Stimulated activated CD8-positive, alpha-beta memory T cell treated with anti-CD3 and anti-CD28 coated beads, Interleukin-15, amount 100 ng/mL, for 24 hours (primary cell): Measurements from ENCODE around the gene MED13L.
A peak's percentile ranks its signal among the peaks of the same experiment; 100 is the strongest.

ENCODE experiments used
- DNase-seq: peaks from one replicate; pipeline ENCODE4 v3.0.0-alpha.2; 2020; ENCODE audit warnings: low read depth

Gene MED13L

GRCh38 chr12:116277467-116278278 is at the start of gene MED13L:
Gene MED13L (minus strand): TSS chr12:116277693. CDS start chr12:116277131, 562 bp downstream.
- peak; percentile 74 for DNase-seq

GRCh38 chr12:116325336-116325664 is 47.8 kb upstream of the MED13L start:
- DNase-seq: no peak

- no peak for DNase-seq
These were observed 47.3 kb upstream of the MED13L start for GRCh38 chr12:116324654-116325335.

GRCh38 chr12:116323406-116324386 is 46.2 kb upstream of the MED13L start:
- DNase-seq: no peak

- DNase-seq: no peak
These were observed 44.4 kb upstream of the MED13L start for GRCh38 chr12:116321913-116322312.

GRCh38 chr12:116320791-116321217 is 43.3 kb upstream of the MED13L start:
- DNase-seq: no peak

- DNase-seq: no peak
These were observed 42.6 kb upstream of the MED13L start for GRCh38 chr12:116319898-116320621.

- DNase-seq: no peak
These were observed 41.9 kb upstream of the MED13L start for GRCh38 chr12:116319233-116319897.

- no peak for DNase-seq
These were observed 41.2 kb upstream of the MED13L start for GRCh38 chr12:116318576-116319232.

- no peak for DNase-seq
These were observed 40.6 kb upstream of the MED13L start for GRCh38 chr12:116317986-116318575.

GRCh38 chr12:116317139-116317538 is 39.6 kb upstream of the MED13L start:
- DNase-seq: no peak

- no peak for DNase-seq
These were observed 37.0 kb upstream of the MED13L start for GRCh38 chr12:116314477-116314876.

GRCh38 chr12:116313194-116313927 is 35.9 kb upstream of the MED13L start:
- no peak for DNase-seq

- no peak for DNase-seq
These were observed 32.6 kb upstream of the MED13L start for GRCh38 chr12:116310082-116310481.

GRCh38 chr12:116309343-116309742 is 31.9 kb upstream of the MED13L start:
- no peak for DNase-seq

- no peak for DNase-seq
These were observed 31.2 kb upstream of the MED13L start for GRCh38 chr12:116308647-116309046.

GRCh38 chr12:116306968-116307367 is 29.5 kb upstream of the MED13L start:
- no peak for DNase-seq

GRCh38 chr12:116306506-116306905 is 29.0 kb upstream of the MED13L start:
- no peak for DNase-seq

GRCh38 chr12:116304621-116305020 is 27.1 kb upstream of the MED13L start:
- no peak for DNase-seq
